ENCODE measurements around the gene G0S2.

- TF ChIP-seq CTCF (conservative IDR thresholded peaks at IDR 0.05 in 1 of 2, IDR thresholded peaks at IDR 0.05 in 1 of 2; ENCODE audit: extremely low read depth in 1 of 2, insufficient read depth in 1 of 2, low read depth in 1 of 2, low read length in 2 of 2): no peak
- no peak for TF ChIP-seq EZH2 (IDR thresholded peaks at IDR 0.05; ENCODE audit: borderline replicate concordance, low read length)
Observed at GRCh38 chr1:209645574-209646452, 29.4 kb upstream of the G0S2 start.
